HuH-7 (cell line): Measurements from ENCODE around the gene ART4.
A peak's percentile ranks its signal among the peaks of the same experiment; 100 is the strongest.

ENCODE experiments used
- DNase-seq: peaks from one replicate; pipeline ENCODE4 v3.0.0; 2011; ENCODE audit warnings: low spot score

Gene ART4

GRCh38 chr12:14810167-14810952 is 33.0 kb downstream of the ART4 start:
- DNase-seq, result no peak

- DNase-seq, result peak; percentile 10
Observed at GRCh38 chr12:14803830-14804160, 39.5 kb downstream of the ART4 start.

DNA sequence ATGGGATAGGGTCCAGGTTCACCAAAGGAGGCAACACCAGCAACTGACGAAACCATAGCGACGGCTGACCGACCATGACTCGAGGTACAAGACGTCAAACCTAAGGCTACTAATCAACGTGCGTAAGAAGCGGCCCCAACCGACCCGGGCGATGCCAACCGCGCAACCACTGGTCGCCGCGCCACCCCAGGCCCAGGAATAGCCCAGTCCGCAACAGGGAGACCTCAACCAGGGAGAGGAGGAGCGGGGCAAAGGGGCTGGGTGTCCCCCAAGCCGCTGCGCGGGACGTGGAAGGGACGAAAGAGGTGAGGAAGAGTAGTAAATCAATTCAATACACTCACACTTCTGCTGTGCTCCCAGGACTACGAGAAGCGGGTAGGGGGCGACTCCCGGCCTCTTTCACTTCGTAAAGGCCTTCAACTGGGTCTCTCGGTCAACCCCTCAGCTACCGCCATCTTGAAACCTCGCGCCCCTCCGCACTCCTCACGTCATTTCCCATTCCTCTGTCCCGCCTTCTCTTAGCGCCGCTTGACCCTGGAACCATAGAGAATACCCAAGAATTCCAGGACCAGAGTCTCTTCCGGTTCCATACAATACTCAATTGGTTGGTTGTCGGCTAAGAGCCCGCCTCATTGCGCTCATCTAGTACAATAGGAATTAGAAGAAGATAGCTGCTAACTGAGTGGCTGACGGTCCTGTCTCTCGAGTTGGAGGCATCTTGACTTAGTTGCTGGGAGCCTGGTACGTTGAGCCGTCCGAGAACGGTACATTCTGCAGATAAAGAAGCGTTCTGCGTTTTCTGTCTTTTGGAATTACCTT is 40.1 kb downstream of the ART4 start, which contains the start of the genes C12orf60 and WBP11:
Gene C12orf60, plus strand, starts transcription at position 660 of the 819 bp plus-strand sequence. CDS start 19,266 bp downstream, outside the sequence.
Gene WBP11, minus strand, starts transcription at position 468 of the 819 bp plus-strand sequence. CDS start 2,095 bp downstream, outside the sequence.
- peak; percentile 86 for DNase-seq

- no peak for DNase-seq
Observed at GRCh38 chr12:14802721-14803010, 40.7 kb downstream of the ART4 start.

- no peak for DNase-seq
Observed at GRCh38 chr12:14802247-14802646, 41.1 kb downstream of the ART4 start.

DNA sequence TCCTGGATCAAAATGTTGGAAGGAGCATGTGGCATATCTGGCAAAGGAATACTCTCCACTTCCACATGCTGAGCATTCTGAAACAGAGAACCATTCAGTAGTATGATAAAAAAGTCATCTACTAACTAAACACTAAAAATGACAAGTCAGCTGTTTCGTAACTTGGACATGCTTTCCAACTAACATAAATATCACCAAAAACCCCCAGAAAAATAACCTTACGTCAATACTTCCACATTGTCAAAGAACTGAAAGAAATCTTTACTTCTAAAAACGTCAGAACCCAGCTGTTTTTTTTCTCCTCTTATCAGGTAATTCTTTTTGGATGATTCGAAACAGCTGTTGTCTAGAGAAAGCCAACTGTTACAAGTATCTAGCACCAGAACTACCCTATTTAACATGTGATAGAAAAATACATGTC is 48.3 kb downstream of the ART4 start:
- DNase-seq, result no peak

- no peak for DNase-seq
Observed at GRCh38 chr12:14785568-14785967, 57.8 kb downstream of the ART4 start.

- no peak for DNase-seq
Observed at GRCh38 chr12:14784471-14784870, 58.9 kb downstream of the ART4 start.

DNA sequence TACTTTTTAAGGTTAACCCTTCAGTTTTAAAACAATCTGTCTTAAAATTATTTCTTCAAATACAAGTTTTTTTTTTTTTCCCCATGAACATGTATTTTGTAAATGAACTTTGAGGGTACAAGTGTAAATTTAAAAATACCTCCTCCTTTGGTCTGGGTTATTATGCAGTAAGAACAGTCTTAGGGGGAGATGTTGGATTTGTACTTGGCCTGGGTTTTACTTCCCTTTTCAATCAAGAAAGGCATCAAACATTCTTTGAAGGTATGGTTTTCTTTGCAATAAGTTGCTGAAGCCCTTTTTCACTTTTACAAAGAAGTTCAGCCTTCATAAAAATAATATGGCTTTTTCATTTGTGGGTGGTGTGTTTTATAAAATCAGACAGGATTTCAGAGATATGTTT is 60.6 kb downstream of the ART4 start:
- DNase-seq, result no peak

DNA sequence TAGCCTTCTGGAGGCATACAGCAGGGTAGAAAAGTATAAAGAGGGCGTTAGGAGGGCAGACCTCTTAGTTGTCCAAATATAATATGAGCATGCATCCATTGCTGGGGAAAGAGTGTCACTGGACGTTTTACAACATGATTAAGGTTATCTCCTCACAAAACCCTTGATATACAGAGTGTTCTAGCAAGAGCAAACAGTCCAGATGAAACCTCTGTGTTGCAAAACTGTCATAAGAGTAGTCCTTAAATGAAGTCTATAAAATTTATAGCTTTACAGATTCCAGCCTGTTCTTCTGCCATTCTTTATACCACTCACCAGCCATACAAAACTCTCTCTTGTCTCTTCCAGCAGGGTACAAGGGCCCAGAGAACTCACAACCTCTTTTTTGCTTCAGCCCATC is 61.8 kb downstream of the ART4 start:
- no peak for DNase-seq

- no peak for DNase-seq
Observed at GRCh38 chr12:14780859-14781258, 62.5 kb downstream of the ART4 start.

GRCh38 chr12:14779834-14780233 is 63.5 kb downstream of the ART4 start:
- no peak for DNase-seq

- no peak for DNase-seq
Observed at GRCh38 chr12:14777271-14777670, 66.1 kb downstream of the ART4 start.

DNA sequence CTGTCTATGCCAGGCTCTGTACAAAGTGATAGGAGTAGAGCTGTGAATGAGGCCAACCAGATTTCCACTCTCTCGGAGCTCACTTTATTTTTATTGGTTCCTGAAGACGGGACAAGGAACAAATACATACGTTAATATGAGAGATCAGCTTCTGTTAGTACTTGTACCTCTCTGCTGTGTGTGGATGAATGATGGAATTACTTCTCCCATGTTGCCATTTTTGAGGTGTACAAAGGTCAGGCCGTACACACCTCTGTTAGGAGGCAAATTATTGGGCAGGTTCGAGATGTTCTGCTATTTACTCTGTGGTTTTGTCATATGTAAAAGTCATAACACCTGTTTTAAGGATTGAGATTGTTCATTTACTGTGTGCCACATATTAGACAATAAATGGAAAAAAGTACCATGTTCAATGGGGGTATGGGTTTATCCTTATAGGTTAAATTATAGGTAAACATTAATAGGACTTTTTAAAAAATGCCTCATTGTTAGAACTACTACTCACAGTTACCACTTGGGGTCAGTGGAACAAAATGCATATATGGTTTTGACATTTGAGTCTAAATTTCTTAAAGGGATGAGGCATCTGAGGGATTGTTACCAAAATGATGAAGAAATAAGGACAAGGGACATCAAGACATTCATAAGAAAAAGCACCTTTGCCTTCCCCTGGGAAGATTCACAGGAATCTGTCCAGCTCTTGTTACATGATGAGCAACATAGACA is 66.9 kb downstream of the ART4 start:
- DNase-seq, result no peak

GRCh38 chr12:14775636-14775980 is 67.7 kb downstream of the ART4 start:
- DNase-seq, result no peak
